ENCODE measurements around the gene E2F7. TPM values are rescaled to one million over a fixed set of nuclear protein-coding genes. Genes with fewer than 3 reads are reported as not detected.
"Not testable (repeated sequence)": the region's sequence is repeated elsewhere in the genome, so short reads cannot be mapped to it uniquely, and the experiment has no call there.

Gene E2F7
- polyA plus RNA-seq, 1 donor from 2014 or later, result 0.48 TPM

DNA sequence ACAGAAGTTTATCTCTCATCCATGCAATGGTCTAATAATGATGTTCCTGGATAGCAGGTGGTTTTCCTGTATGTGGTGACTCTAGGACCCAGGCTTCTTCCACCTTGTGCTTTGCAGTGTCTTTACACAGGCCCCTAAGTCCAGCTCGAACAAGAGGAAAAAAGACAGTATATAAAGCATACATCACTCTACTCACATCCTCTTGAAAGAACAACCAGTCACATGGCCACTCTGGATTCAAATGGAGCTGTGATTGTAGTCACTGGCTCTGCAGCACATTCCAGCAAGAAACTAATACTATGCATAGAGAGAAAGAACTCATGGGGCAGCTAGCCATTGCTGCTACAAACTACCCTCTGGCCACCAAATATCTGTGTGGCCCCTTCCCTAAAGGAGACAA, 11.5 kb upstream of the E2F7 start:
- no peaks in the 10 kb centered on the region for H3K9me3 ChIP-seq (ENCODE audit: low read length)
- H2AFZ ChIP-seq (ENCODE audit: low read depth, low read length), result no peak overlapping the region
- H3K4me2 ChIP-seq (ENCODE audit: low read length), result no peak overlapping the region
- H3F3A ChIP-seq (ENCODE audit: insufficient read depth, low read length, poor library complexity, severe bottlenecking), result no peaks in the 10 kb centered on the region
- H3K9ac ChIP-seq (ENCODE audit: low read length), result no peak overlapping the region
- H4K20me1 ChIP-seq (ENCODE audit: insufficient read depth), result no peaks in the 10 kb centered on the region
- no peaks in the 10 kb centered on the region for H3K36me3 ChIP-seq (ENCODE audit: insufficient read depth, low read length)
- no peaks in the 10 kb centered on the region for H3K27me3 ChIP-seq (ENCODE audit: insufficient read depth, low read depth, low read length)
- H3K9me2 ChIP-seq (ENCODE audit: insufficient read depth, low read length), result no peaks in the 10 kb centered on the region
- H3K4me3 ChIP-seq (ENCODE audit: low read length), result no peak overlapping the region
- H3K27ac ChIP-seq (ENCODE audit: low read length), result no peak overlapping the region
- TF ChIP-seq SMC3 (conservative IDR thresholded peaks at IDR 0.05; ENCODE audit: poor library complexity) (no peak), EZH2 (IDR thresholded peaks at IDR 0.05; ENCODE audit: borderline replicate concordance, insufficient read depth, low read length, poor library complexity, severe bottlenecking) (no peak), MXI1 (conservative IDR thresholded peaks at IDR 0.05; ENCODE audit: poor library complexity, severe bottlenecking) (no peak), RAD21 (conservative IDR thresholded peaks at IDR 0.05) (no peak), EP300 (conservative IDR thresholded peaks at IDR 0.05; ENCODE audit: poor library complexity, severe bottlenecking) (no peak)
- TF ChIP-seq, protein P1, sequence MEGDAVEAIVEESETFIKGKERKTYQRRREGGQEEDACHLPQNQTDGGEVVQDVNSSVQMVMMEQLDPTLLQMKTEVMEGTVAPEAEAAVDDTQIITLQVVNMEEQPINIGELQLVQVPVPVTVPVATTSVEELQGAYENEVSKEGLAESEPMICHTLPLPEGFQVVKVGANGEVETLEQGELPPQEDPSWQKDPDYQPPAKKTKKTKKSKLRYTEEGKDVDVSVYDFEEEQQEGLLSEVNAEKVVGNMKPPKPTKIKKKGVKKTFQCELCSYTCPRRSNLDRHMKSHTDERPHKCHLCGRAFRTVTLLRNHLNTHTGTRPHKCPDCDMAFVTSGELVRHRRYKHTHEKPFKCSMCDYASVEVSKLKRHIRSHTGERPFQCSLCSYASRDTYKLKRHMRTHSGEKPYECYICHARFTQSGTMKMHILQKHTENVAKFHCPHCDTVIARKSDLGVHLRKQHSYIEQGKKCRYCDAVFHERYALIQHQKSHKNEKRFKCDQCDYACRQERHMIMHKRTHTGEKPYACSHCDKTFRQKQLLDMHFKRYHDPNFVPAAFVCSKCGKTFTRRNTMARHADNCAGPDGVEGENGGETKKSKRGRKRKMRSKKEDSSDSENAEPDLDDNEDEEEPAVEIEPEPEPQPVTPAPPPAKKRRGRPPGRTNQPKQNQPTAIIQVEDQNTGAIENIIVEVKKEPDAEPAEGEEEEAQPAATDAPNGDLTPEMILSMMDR (IDR thresholded peaks at IDR 0.05; ENCODE audit: poor library complexity, severe bottlenecking), result no peak
- no peaks in the 10 kb centered on the region for H3K79me2 ChIP-seq (replicated peaks; ENCODE audit: insufficient read depth, low read length)

GRCh38 chr12:77073894-77074293, 8.5 kb upstream of the E2F7 start:
- H2AFZ ChIP-seq (ENCODE audit: low read depth, low read length); H3K9ac ChIP-seq (ENCODE audit: low read length); H3K9me2 ChIP-seq (ENCODE audit: insufficient read depth, low read length); H3K9me3 ChIP-seq (ENCODE audit: low read length); H3K27ac ChIP-seq (ENCODE audit: low read length); H3K79me2 ChIP-seq (replicated peaks; ENCODE audit: insufficient read depth, low read length); H3K4me2 ChIP-seq (ENCODE audit: low read length); H3K36me3 ChIP-seq (ENCODE audit: insufficient read depth, low read length); H3F3A ChIP-seq (ENCODE audit: insufficient read depth, low read length, poor library complexity, severe bottlenecking); H3K4me3 ChIP-seq (ENCODE audit: low read length); H4K20me1 ChIP-seq (ENCODE audit: insufficient read depth); H3K27me3 ChIP-seq (ENCODE audit: insufficient read depth, low read depth, low read length): not testable (repeated sequence)

DNA sequence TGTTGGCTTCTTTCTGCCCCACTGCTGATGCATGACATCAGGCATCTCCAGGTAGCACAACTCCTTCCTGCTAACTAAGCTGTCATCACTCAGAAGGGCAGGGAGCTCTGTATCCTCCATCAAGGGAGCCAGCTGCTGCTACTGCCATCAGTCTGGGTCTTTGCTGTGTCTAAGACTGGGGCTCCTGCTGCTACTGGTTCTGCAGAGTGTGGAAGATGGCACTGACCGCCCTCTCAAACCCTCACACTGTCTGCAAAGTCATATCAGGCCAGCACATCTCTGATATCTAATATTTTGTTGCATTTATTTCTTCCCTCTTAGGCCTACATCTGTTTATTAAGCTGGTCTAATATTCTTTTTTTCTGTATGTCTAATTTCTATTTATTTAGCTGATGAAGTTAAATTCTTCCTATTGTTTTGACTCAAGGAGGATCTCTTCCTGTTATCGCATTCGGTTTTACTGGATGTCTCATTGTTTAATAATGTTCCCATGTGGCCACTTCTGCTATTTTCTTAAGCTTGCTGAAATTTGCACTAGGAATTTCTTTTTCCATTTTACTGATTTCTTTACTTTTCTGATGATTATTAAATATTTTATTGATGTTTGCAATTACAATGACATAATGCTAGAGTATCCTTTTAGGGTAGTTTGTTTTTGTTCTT, 7.6 kb upstream of the E2F7 start:
- no peak for TF ChIP-seq POLR2AphosphoS5 (IDR thresholded peaks at IDR 0.05)
- no peak for TF ChIP-seq MXI1 (conservative IDR thresholded peaks at IDR 0.05; ENCODE audit: poor library complexity, severe bottlenecking)
- no peak for TF ChIP-seq EZH2 (IDR thresholded peaks at IDR 0.05; ENCODE audit: borderline replicate concordance, insufficient read depth, low read length, poor library complexity, severe bottlenecking)
- TF ChIP-seq EP300 (conservative IDR thresholded peaks at IDR 0.05; ENCODE audit: poor library complexity, severe bottlenecking), result no peak
- no peak for TF ChIP-seq TAF1 (IDR thresholded peaks at IDR 0.05; ENCODE audit: low read depth)
- TF ChIP-seq RAD21 (conservative IDR thresholded peaks at IDR 0.05), result no peak
- TF ChIP-seq SMC3 (conservative IDR thresholded peaks at IDR 0.05; ENCODE audit: poor library complexity), result no peak
- TF ChIP-seq, protein P2, sequence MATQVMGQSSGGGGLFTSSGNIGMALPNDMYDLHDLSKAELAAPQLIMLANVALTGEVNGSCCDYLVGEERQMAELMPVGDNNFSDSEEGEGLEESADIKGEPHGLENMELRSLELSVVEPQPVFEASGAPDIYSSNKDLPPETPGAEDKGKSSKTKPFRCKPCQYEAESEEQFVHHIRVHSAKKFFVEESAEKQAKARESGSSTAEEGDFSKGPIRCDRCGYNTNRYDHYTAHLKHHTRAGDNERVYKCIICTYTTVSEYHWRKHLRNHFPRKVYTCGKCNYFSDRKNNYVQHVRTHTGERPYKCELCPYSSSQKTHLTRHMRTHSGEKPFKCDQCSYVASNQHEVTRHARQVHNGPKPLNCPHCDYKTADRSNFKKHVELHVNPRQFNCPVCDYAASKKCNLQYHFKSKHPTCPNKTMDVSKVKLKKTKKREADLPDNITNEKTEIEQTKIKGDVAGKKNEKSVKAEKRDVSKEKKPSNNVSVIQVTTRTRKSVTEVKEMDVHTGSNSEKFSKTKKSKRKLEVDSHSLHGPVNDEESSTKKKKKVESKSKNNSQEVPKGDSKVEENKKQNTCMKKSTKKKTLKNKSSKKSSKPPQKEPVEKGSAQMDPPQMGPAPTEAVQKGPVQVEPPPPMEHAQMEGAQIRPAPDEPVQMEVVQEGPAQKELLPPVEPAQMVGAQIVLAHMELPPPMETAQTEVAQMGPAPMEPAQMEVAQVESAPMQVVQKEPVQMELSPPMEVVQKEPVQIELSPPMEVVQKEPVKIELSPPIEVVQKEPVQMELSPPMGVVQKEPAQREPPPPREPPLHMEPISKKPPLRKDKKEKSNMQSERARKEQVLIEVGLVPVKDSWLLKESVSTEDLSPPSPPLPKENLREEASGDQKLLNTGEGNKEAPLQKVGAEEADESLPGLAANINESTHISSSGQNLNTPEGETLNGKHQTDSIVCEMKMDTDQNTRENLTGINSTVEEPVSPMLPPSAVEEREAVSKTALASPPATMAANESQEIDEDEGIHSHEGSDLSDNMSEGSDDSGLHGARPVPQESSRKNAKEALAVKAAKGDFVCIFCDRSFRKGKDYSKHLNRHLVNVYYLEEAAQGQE (IDR thresholded peaks at IDR 0.05; ENCODE audit: borderline replicate concordance), result no peak
- TF ChIP-seq, protein P1 (IDR thresholded peaks at IDR 0.05; ENCODE audit: poor library complexity, severe bottlenecking), result no peak
- no peak overlapping the region for H3K4me3 ChIP-seq (ENCODE audit: low read length)
- H3K9me3 ChIP-seq (ENCODE audit: low read length), result no peaks in the 10 kb centered on the region
- H2AFZ ChIP-seq (ENCODE audit: low read depth, low read length), result no peak overlapping the region
- no peaks in the 10 kb centered on the region for H3K79me2 ChIP-seq (replicated peaks; ENCODE audit: insufficient read depth, low read length)
- H3F3A ChIP-seq (ENCODE audit: insufficient read depth, low read length, poor library complexity, severe bottlenecking), result no peaks in the 10 kb centered on the region
- H3K36me3 ChIP-seq (ENCODE audit: insufficient read depth, low read length), result no peaks in the 10 kb centered on the region
- H4K20me1 ChIP-seq (ENCODE audit: insufficient read depth), result no peaks in the 10 kb centered on the region
- no peak overlapping the region for H3K27ac ChIP-seq (ENCODE audit: low read length)
- H3K27me3 ChIP-seq (ENCODE audit: insufficient read depth, low read depth, low read length), result no peaks in the 10 kb centered on the region
- H3K4me2 ChIP-seq (ENCODE audit: low read length), result no peak overlapping the region
- H3K9ac ChIP-seq (ENCODE audit: low read length), result no peak overlapping the region
- no peaks in the 10 kb centered on the region for H3K9me2 ChIP-seq (ENCODE audit: insufficient read depth, low read length)

Data from neural cell (in vitro differentiated cells).